Lower leg skin (tissue), 4 donors: Measurements from ENCODE around the gene RPP30. TPM values are rescaled to one million over a fixed set of nuclear protein-coding genes. Genes with fewer than 3 reads are reported as not detected.

Experiments
- DNase-seq, 2 donors: peaks; one replicate each; pipeline ENCODE4 v3.0.0-alpha.2; 2019; ENCODE audit warnings: low spot score in 2 of 2
- H3K4me3 ChIP-seq: fragments of 200-600 bp; sonication (generic); 2 replicates; pipeline ENCODE4 v1.5.1; 2017; ENCODE audit warnings: mild to moderate bottlenecking, low read depth; ENCODE audit not compliant: poor library complexity, severe bottlenecking
- CTCF ChIP-seq, 3 donors: fragments of 450-650 bp; IDR thresholded peaks; one replicate each; pipeline ENCODE4 v1.5.1; 2016; ENCODE audit warnings: antibody characterized with exemption in 3 of 3, mild to moderate bottlenecking in 3 of 3, moderate library complexity in 2 of 3
- POLR2A ChIP-seq, 2 donors: fragments of 450-650 bp; IDR thresholded peaks; one replicate each; pipeline ENCODE4 v1.6.1; 2016 to 2017; ENCODE audit warnings: antibody characterized with exemption in 2 of 2, mild to moderate bottlenecking in 1 of 2, moderate library complexity in 1 of 2
- WGBS, 2 donors: methylation state at CpG; one replicate each; pipeline ENCODE4 v1.1.5; 2018; 5-methylcytosine and 5-hydroxymethylcytosine counted together
- intact Hi-C: fragments of 100-400 bp; cut with DNase I; formaldehyde crosslinking; loops from one replicate; pipeline ENCODE4 v1.15.0; 2023; ENCODE audit warnings: low total_unique reads
- total RNA-seq, 4 donors: library from RNA; depleted of rRNA; stranded (reverse); fragments of >200 nt; gene quantifications; one replicate each; pipeline ENCODE4 v1.1.0, GENCODE V29; 2016

The RPP30 gene
- total RNA-seq, 4 donors from 2014 or later, result 24.9 to 39.8 (median 28.3) TPM

GRCh38 chr10:90856261-90856660 is 15.5 kb upstream of the RPP30 start:
- H3K4me3 ChIP-seq, result no peak overlapping the region
- no peak for TF ChIP-seq CTCF (IDR thresholded peaks at IDR 0.05)
- no peak for TF ChIP-seq POLR2A (IDR thresholded peaks at IDR 0.05)
- DNase-seq, result no peak
- WGBS, 2 donors, result 91 to 92% methylated on average over 3 of the region's 3 CpGs
- intact Hi-C loops, result no loop called here

GRCh38 chr10:90856964-90857634 is 14.7 kb upstream of the RPP30 start:
- 14 to 16% methylated on average over 39 to 45 of the region's 59 CpGs for WGBS, 2 donors
- DNase-seq, result no peak
- TF ChIP-seq CTCF (IDR thresholded peaks at IDR 0.05), result no peak
- H3K4me3 ChIP-seq, result peak overlapping the region; percentile 45
- intact Hi-C loops, result no loop called here

DNA sequence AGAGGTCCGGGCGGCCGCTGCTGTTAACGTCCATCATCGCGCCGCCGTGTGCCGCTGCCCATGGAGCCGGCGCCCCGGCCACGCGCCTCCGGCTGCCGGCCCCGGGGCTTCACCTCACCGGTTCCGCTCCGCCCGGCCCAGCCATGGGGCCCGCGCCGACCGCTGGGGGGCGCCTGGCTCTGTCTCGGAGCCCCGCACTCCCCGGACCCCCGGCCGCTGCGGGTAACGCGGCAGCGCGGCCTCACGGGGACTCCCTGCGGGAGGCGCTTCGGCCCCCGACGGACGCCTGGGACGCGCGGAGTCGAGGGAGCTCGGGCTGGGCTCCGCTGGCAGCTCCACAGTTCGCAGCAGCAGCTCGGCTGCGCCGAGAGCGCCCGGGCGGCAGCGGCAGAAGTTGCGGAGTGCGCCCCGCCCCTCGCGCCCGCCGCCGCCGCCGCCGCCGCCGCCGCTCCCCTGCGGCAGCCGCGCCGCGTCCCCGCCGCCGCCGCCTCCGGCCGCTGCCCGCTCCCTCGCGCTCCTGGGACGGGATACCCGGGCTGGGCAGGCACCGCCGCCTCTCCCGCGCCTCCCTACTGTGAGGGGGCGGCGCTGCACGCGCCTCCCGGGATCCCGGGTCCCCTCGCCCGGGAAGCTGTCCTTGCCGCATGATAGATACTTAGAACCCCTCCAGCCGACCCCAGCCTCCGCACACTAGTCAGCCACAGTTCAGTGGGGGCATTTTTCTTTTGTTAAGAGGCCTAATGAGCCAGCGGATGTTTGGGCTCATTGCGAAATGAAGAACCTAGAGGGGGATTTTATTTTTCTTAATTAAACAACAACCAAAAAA is 13.9 kb upstream of the RPP30 start, which contains the start of gene HTR7:
HTR7 (minus strand) TSS at position 405 of the 826 bp plus-strand sequence; CDS start at position 37, 368 bp downstream.
- WGBS, 2 donors, result 1 to 4% methylated on average over 13 to 61 of the region's 104 CpGs
- peak; percentile 20 to 90 for DNase-seq
- TF ChIP-seq POLR2A (IDR thresholded peaks at IDR 0.05) (no peak), CTCF (IDR thresholded peaks at IDR 0.05) (no peak)
- peak within 1 kb of the TSS; percentile 52 for H3K4me3 ChIP-seq
- intact Hi-C loops, result no loop called here

DNA sequence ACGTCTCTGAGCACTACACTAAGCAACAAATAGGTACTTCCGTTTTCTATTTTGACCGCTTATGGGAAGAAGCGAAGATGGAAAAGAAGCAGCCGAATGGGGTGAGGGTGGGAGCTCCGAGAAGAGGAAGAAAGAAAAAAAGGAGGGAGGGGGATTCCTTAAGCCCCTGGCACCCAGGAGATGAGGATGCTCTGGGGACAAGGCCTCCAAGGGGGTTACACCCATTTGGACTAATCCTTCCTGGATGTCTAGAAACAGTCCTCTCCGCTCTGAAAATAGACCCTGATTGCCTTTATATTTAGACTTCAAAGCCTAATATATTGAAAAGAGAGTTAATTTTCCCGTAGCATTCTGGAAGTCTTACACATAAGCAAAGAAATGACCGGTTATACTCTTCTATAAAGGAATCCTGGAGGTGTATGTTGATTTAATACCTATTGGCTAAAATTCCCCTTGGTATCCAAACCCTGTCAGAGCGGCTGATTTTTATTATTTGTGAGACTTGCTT is 13.3 kb upstream of the RPP30 start:
- WGBS, 2 donors, result 42 to 48% methylated on average over 10 of the region's 10 CpGs
- intact Hi-C loops, result no loop called here

GRCh38 chr10:90859321-90859751 is 12.4 kb upstream of the RPP30 start:
- DNase-seq, result no peak
- no peak overlapping the region for H3K4me3 ChIP-seq
- intact Hi-C loops, result no loop called here
- TF ChIP-seq CTCF (IDR thresholded peaks at IDR 0.05), result no peak
- no peak for TF ChIP-seq POLR2A (IDR thresholded peaks at IDR 0.05)
- 64 to 74% methylated on average over 5 of the region's 5 CpGs for WGBS, 2 donors

More for the DNA sequence above, 13.3 kb upstream of the RPP30 start:
- no peak overlapping the region for H3K4me3 ChIP-seq
- no peak for DNase-seq
- TF ChIP-seq POLR2A (IDR thresholded peaks at IDR 0.05) (no peak), CTCF (IDR thresholded peaks at IDR 0.05) (no peak)
